ENCODE data around the gene CDY1.
"Not testable (repeated sequence)": the region's sequence is repeated elsewhere in the genome, so short reads cannot be mapped to it uniquely, and the experiment has no call there.

Gene CDY1

GRCh38 chrY:25621817-25622216, at the start of gene CDY1:
CDY1 (plus strand) TSS chrY:25622117; CDS start chrY:25622443, 326 bp downstream.
- not testable (repeated sequence) for H3K4me1 ChIP-seq (ENCODE audit: insufficient read depth, low read length, severe bottlenecking); H3K79me2 ChIP-seq (ENCODE audit: insufficient read depth, low read length); H3K9me2 ChIP-seq (ENCODE audit: low read depth, low read length); H3K9me3 ChIP-seq (ENCODE audit: low read length); H3F3A ChIP-seq (ENCODE audit: insufficient read depth, low read length); H3K27ac ChIP-seq (ENCODE audit: low read depth, low read length, poor library complexity, severe bottlenecking); H3K36me3 ChIP-seq (ENCODE audit: insufficient read depth, low read length); H3K4me2 ChIP-seq (ENCODE audit: low read length); H3K9ac ChIP-seq (ENCODE audit: low read length); H4K20me1 ChIP-seq (ENCODE audit: insufficient read depth, low read length); H3K4me3 ChIP-seq (ENCODE audit: low read depth, low read length, poor library complexity, severe bottlenecking); H3K27me3 ChIP-seq (ENCODE audit: insufficient read depth, low read length); H2AFZ ChIP-seq (ENCODE audit: low read length)

- not testable (repeated sequence) for H3K9me3 ChIP-seq (ENCODE audit: low read length); H3K4me1 ChIP-seq (ENCODE audit: insufficient read depth, low read length, severe bottlenecking); H3K36me3 ChIP-seq (ENCODE audit: insufficient read depth, low read length); H3K9ac ChIP-seq (ENCODE audit: low read length); H3F3A ChIP-seq (ENCODE audit: insufficient read depth, low read length); H3K4me3 ChIP-seq (ENCODE audit: low read depth, low read length, poor library complexity, severe bottlenecking); H3K27me3 ChIP-seq (ENCODE audit: insufficient read depth, low read length); H4K20me1 ChIP-seq (ENCODE audit: insufficient read depth, low read length); H3K9me2 ChIP-seq (ENCODE audit: low read depth, low read length); H3K4me2 ChIP-seq (ENCODE audit: low read length); H3K27ac ChIP-seq (ENCODE audit: low read depth, low read length, poor library complexity, severe bottlenecking); H3K79me2 ChIP-seq (ENCODE audit: insufficient read depth, low read length); H2AFZ ChIP-seq (ENCODE audit: low read length)
Observed at GRCh38 chrY:25593336-25593735, 28.6 kb upstream of the CDY1 start.

- H4K20me1 ChIP-seq (ENCODE audit: insufficient read depth, low read length); H3K4me2 ChIP-seq (ENCODE audit: low read length); H3K9me3 ChIP-seq (ENCODE audit: low read length): not testable (repeated sequence)
Observed at GRCh38 chrY:25620209-25620608, 1.7 kb upstream of the CDY1 start.

GRCh38 chrY:25626524-25626923, 4.6 kb downstream of the CDY1 start:
- H3K27me3 ChIP-seq (ENCODE audit: insufficient read depth, low read length); H2AFZ ChIP-seq (ENCODE audit: low read length); H3K4me2 ChIP-seq (ENCODE audit: low read length): not testable (repeated sequence)

More at GRCh38 chrY:25620209-25620608, 1.7 kb upstream of the CDY1 start:
- H3K27ac ChIP-seq (ENCODE audit: low read depth, low read length, poor library complexity, severe bottlenecking); H3K9me2 ChIP-seq (ENCODE audit: low read depth, low read length); H3K79me2 ChIP-seq (ENCODE audit: insufficient read depth, low read length); H3F3A ChIP-seq (ENCODE audit: insufficient read depth, low read length); H3K27me3 ChIP-seq (ENCODE audit: insufficient read depth, low read length); H2AFZ ChIP-seq (ENCODE audit: low read length); H3K36me3 ChIP-seq (ENCODE audit: insufficient read depth, low read length); H3K4me1 ChIP-seq (ENCODE audit: insufficient read depth, low read length, severe bottlenecking); H3K9ac ChIP-seq (ENCODE audit: low read length); H3K4me3 ChIP-seq (ENCODE audit: low read depth, low read length, poor library complexity, severe bottlenecking): not testable (repeated sequence)

GRCh38 chrY:25630383-25631112, 8.6 kb downstream of the CDY1 start:
- H3F3A ChIP-seq (ENCODE audit: insufficient read depth, low read length); H3K4me1 ChIP-seq (ENCODE audit: insufficient read depth, low read length, severe bottlenecking); H3K9ac ChIP-seq (ENCODE audit: low read length); H3K4me2 ChIP-seq (ENCODE audit: low read length); H3K27ac ChIP-seq (ENCODE audit: low read depth, low read length, poor library complexity, severe bottlenecking); H4K20me1 ChIP-seq (ENCODE audit: insufficient read depth, low read length); H3K9me2 ChIP-seq (ENCODE audit: low read depth, low read length); H2AFZ ChIP-seq (ENCODE audit: low read length); H3K79me2 ChIP-seq (ENCODE audit: insufficient read depth, low read length); H3K27me3 ChIP-seq (ENCODE audit: insufficient read depth, low read length); H3K36me3 ChIP-seq (ENCODE audit: insufficient read depth, low read length); H3K4me3 ChIP-seq (ENCODE audit: low read depth, low read length, poor library complexity, severe bottlenecking); H3K9me3 ChIP-seq (ENCODE audit: low read length): not testable (repeated sequence)

More at GRCh38 chrY:25626524-25626923, 4.6 kb downstream of the CDY1 start:
- H3K9ac ChIP-seq (ENCODE audit: low read length); H3K36me3 ChIP-seq (ENCODE audit: insufficient read depth, low read length); H3K27ac ChIP-seq (ENCODE audit: low read depth, low read length, poor library complexity, severe bottlenecking); H3K4me3 ChIP-seq (ENCODE audit: low read depth, low read length, poor library complexity, severe bottlenecking); H3K9me3 ChIP-seq (ENCODE audit: low read length); H3K4me1 ChIP-seq (ENCODE audit: insufficient read depth, low read length, severe bottlenecking); H4K20me1 ChIP-seq (ENCODE audit: insufficient read depth, low read length); H3K9me2 ChIP-seq (ENCODE audit: low read depth, low read length); H3F3A ChIP-seq (ENCODE audit: insufficient read depth, low read length); H3K79me2 ChIP-seq (ENCODE audit: insufficient read depth, low read length): not testable (repeated sequence)

- not testable (repeated sequence) for H3K4me1 ChIP-seq (ENCODE audit: insufficient read depth, low read length, severe bottlenecking); H3K36me3 ChIP-seq (ENCODE audit: insufficient read depth, low read length); H3K4me2 ChIP-seq (ENCODE audit: low read length); H3K9ac ChIP-seq (ENCODE audit: low read length); H3K4me3 ChIP-seq (ENCODE audit: low read depth, low read length, poor library complexity, severe bottlenecking); H3K79me2 ChIP-seq (ENCODE audit: insufficient read depth, low read length); H3K9me3 ChIP-seq (ENCODE audit: low read length); H3K27ac ChIP-seq (ENCODE audit: low read depth, low read length, poor library complexity, severe bottlenecking); H3K9me2 ChIP-seq (ENCODE audit: low read depth, low read length); H2AFZ ChIP-seq (ENCODE audit: low read length); H3F3A ChIP-seq (ENCODE audit: insufficient read depth, low read length); H3K27me3 ChIP-seq (ENCODE audit: insufficient read depth, low read length); H4K20me1 ChIP-seq (ENCODE audit: insufficient read depth, low read length)
Observed at GRCh38 chrY:25639852-25640251, 17.9 kb downstream of the CDY1 start.

GRCh38 chrY:25643024-25643915, 21.4 kb downstream of the CDY1 start:
- not testable (repeated sequence) for H3K9me3 ChIP-seq (ENCODE audit: low read length); H2AFZ ChIP-seq (ENCODE audit: low read length); H3K4me1 ChIP-seq (ENCODE audit: insufficient read depth, low read length, severe bottlenecking); H3K4me3 ChIP-seq (ENCODE audit: low read depth, low read length, poor library complexity, severe bottlenecking); H3K9ac ChIP-seq (ENCODE audit: low read length); H4K20me1 ChIP-seq (ENCODE audit: insufficient read depth, low read length); H3K36me3 ChIP-seq (ENCODE audit: insufficient read depth, low read length); H3K4me2 ChIP-seq (ENCODE audit: low read length); H3K27me3 ChIP-seq (ENCODE audit: insufficient read depth, low read length); H3K27ac ChIP-seq (ENCODE audit: low read depth, low read length, poor library complexity, severe bottlenecking); H3K79me2 ChIP-seq (ENCODE audit: insufficient read depth, low read length); H3K9me2 ChIP-seq (ENCODE audit: low read depth, low read length); H3F3A ChIP-seq (ENCODE audit: insufficient read depth, low read length)
